AG04450 (cell line): ENCODE data around the gene MYL6B. TPM values are rescaled to one million over a fixed set of nuclear protein-coding genes. Genes with fewer than 3 reads are reported as not detected.

Experiments used
- CTCF ChIA-PET: fragments of 300-600, 350-600 bp; formaldehyde crosslinking; extraction: SDS; loops from one replicate; lab custom pipeline; 2022; ENCODE audit warnings: antibody characterized with exemption, inconsistent platforms; lab: Charles Lee
- POLR2A ChIA-PET: fragments of 350-600 bp; formaldehyde crosslinking; extraction: SDS; loops from one replicate; lab custom pipeline; 2021; ENCODE audit warnings: antibody characterized with exemption, inconsistent platforms; lab: Yijun Ruan, JAX
- DNase-seq: peaks from one replicate; pipeline ENCODE4 v3.0.0-alpha.2; 2011; ENCODE audit warnings: low read depth, low spot score
- H3K27ac ChIP-seq: one replicate; pipeline ENCODE4 v1.5.1; 2012; ENCODE audit warnings: low read depth, low read length, control low read depth
- H3K27me3 ChIP-seq: one replicate; pipeline ENCODE4 v1.6.0; 2012; ENCODE audit warnings: low read length; ENCODE audit not compliant: control insufficient read depth, insufficient read depth
- H3K4me3 ChIP-seq: 2 replicates; pipeline ENCODE4 v1.5.1; 2011; ENCODE audit warnings: mild to moderate bottlenecking, low read depth, low read length, control low read depth
- H3K9me3 ChIP-seq: 2 replicates; pipeline ENCODE4 v1.5.1; 2012; ENCODE audit warnings: low read length; ENCODE audit not compliant: control insufficient read depth, insufficient read depth
- polyA plus RNA-seq: library from polyadenylated mRNA; depleted of rRNA; stranded (reverse); fragments of >200 nt; gene quantifications from 2 replicates; pipeline ENCODE4 v1.2.3, GENCODE V29; 2011
- TF ChIP-seq, protein P1 (sequence below): IDR thresholded peaks from 2 replicates; pipeline ENCODE4 v1.5.1; 2011; ENCODE audit warnings: low read depth, low read length, control low read depth, inconsistent platforms

Gene MYL6B
- polyA plus RNA-seq, 1 experiment, result 124 TPM

DNA sequence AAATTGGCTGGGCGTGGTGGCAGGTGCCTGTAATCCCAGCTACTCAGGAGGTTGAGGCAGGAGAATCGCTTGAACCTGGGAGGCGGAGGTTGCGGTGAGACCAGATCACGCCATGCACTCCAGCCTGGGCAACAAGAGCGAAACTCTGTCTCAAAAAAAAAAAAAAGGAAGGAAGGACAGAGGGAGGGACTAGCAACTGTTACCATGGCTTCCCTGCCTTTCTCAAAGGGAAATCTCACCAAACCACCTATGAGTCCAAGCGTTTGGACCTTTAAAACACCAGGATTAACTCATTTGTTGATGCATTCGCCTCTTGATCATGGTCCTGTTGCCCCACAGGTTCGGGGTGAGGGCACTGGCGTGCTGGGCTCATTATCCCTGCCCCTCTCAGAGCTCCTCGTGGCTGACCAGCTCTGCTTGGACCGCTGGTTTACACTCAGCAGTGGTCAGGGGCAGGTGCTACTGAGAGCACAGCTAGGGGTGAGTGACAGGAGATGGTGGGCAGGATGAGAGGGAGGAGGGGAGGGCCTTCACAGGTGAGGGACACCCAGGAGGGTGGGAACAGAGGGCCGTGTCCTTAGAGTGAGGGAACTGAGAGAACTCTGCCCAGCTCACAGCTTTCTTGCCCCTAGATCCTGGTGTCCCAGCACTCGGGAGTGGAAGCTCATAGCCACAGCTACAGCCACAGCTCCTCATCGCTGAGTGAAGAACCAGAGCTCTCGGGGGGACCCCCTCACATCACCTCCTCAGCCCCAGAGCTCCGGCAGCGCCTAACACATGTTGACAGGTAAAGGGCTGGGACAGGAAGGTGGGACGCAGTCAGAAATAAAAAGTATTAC lies 10.2 kb upstream of the MYL6B start:
- no peak for DNase-seq
- Histone ChIP-seq H3K27me3 (no peaks in the 10 kb centered on the region), H3K9me3 (no peaks in the 10 kb centered on the region), H3K27ac (no peak overlapping the region), H3K4me3 (no peak overlapping the region)
- TF ChIP-seq, protein P1, sequence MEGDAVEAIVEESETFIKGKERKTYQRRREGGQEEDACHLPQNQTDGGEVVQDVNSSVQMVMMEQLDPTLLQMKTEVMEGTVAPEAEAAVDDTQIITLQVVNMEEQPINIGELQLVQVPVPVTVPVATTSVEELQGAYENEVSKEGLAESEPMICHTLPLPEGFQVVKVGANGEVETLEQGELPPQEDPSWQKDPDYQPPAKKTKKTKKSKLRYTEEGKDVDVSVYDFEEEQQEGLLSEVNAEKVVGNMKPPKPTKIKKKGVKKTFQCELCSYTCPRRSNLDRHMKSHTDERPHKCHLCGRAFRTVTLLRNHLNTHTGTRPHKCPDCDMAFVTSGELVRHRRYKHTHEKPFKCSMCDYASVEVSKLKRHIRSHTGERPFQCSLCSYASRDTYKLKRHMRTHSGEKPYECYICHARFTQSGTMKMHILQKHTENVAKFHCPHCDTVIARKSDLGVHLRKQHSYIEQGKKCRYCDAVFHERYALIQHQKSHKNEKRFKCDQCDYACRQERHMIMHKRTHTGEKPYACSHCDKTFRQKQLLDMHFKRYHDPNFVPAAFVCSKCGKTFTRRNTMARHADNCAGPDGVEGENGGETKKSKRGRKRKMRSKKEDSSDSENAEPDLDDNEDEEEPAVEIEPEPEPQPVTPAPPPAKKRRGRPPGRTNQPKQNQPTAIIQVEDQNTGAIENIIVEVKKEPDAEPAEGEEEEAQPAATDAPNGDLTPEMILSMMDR, result no peak
- CTCF ChIA-PET, result interaction anchor here (0.7 to 1.9 kb wide), 2 partner anchors 16 to 47 kb away, joined by 4 to 6 read pairs; partner anchors contain the start of gene SMARCC2
- POLR2A ChIA-PET, result interaction anchor here (0.6 kb wide), 2 partner anchors 14 to 33 kb away, joined by 4 to 5 read pairs; partner anchors contain the start of gene ESYT1

DNA sequence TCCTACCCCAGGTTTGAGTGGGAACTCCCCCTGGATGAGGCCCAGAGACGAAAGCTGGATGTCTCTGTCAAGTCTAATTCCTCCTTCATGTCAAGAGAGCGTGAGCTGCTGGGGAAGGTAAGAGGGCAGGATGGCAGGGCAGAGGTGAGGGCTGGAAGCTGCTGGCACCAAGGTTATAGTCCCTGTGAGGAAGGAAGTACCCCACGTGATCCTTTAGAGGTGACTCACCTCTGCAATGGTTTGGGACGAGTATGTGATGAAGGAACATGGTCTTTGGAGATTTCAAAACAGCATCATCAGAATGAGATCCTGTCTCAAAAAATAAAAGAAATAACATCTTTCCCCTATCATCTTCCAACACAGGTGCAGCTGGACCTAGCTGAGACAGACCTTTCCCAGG lies 9.2 kb upstream of the MYL6B start:
- Histone ChIP-seq H3K4me3 (no peak overlapping the region), H3K27me3 (no peaks in the 10 kb centered on the region), H3K27ac (no peak overlapping the region), H3K9me3 (no peaks in the 10 kb centered on the region)
- CTCF ChIA-PET, result interaction anchor here (1.3 kb wide), 1 partner anchor 17 kb away, joined by 3 read pairs; no protein-coding TSS in a partner anchor
- TF ChIP-seq, protein P1, result no peak
- POLR2A ChIA-PET, result interaction anchor here (0.6 kb wide), 1 partner anchor 34 kb away, joined by 5 read pairs; no protein-coding TSS in a partner anchor
- no peak for DNase-seq

DNA sequence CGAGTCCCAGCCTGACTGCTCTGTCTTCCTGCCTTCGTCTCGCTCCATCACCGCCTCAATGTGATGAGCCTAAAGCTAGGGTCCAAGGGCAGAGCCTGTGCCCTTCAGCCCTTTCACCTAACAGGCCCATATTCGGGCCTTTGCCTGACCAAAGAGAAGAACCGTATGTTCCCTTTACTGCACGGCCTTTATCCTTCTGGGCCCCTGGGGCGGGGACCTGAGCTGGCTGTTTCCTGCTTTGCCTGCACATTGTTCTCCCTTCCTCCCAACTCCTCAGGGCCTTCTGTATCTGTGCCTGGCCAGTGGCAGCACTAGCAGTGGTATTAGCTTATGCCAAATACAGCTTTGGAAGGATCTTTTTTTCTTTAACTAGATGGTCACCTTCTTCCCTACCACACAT lies 8.5 kb upstream of the MYL6B start:
- ChIA-PET CTCF (interaction anchor here (1.3 to 1.8 kb wide), 3 partner anchors 13 to 46 kb away, joined by 3 to 9 read pairs (median 5); partner anchors contain the start of gene SMARCC2), POLR2A (no interaction called here)
- no peak overlapping the region for H3K27ac ChIP-seq
- H3K9me3 ChIP-seq, result no peaks in the 10 kb centered on the region
- TF ChIP-seq, protein P1, result no peak
- H3K4me3 ChIP-seq, result no peak overlapping the region
- no peaks in the 10 kb centered on the region for H3K27me3 ChIP-seq
- no peak for DNase-seq

DNA sequence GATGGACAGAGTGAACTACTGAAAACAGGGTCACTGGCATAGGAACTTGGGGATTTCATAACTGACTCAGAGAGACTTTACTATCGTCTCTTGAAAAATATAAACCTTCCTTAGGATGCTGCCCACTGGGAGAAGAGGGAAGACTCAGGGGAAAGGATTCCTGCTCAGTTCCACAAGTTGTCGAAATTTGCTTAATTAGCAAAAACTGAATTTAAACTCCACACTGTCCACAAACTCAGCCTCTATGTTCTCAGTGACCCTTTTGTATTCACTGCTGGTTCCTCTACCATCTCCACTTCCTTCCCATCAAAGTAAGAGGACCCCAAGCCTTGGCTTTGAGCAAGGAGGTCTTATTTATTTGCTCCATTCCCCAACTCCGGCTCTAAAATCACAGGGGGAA lies 7.2 kb upstream of the MYL6B start:
- Histone ChIP-seq H3K9me3 (no peaks in the 10 kb centered on the region), H3K27me3 (no peaks in the 10 kb centered on the region), H3K27ac (no peak overlapping the region), H3K4me3 (no peak overlapping the region)
- DNase-seq, result no peak
- ChIA-PET CTCF (interaction anchor here (1.5 to 1.8 kb wide), 2 partner anchors 11 to 44 kb away, joined by 5 to 9 read pairs; partner anchors contain the start of gene SMARCC2), POLR2A (no interaction called here)
- TF ChIP-seq, protein P1, result no peak
